ENCODE measurements around the gene DNAH6.

GRCh38 chr2:84548303-84548702 lies 32.0 kb downstream of the DNAH6 start:
- no peak for TF ChIP-seq CTCF (IDR thresholded peaks at IDR 0.05; ENCODE audit: borderline replicate concordance, extremely low read depth, low read length, poor library complexity, severe bottlenecking)
- no peak for TF ChIP-seq EZH2 (IDR thresholded peaks at IDR 0.05; ENCODE audit: borderline replicate concordance, low read depth, low read length, severe bottlenecking)

All from DND-41 (cell line).